HepG2 (cell line): ENCODE results near the gene PIP5K1C. TPM values are rescaled to one million over a fixed set of nuclear protein-coding genes. Genes with fewer than 3 reads are reported as not detected.

Experiments
- ATAC-seq: fragments of 200-7000 bp; cut with Tn5 transposase; 3 replicates; pipeline ENCODE4 v1.9.1; 2020; ENCODE audit warnings: mild to moderate bottlenecking, moderate library complexity
- BruUV-seq: library from RNA; stranded (reverse); fragments of 400-500 nt; replicated peaks from 2 replicates; lab custom pipeline; 2021; lab: Mats Ljungman, UMichigan
- CTCF ChIA-PET: fragments of 300-600 bp; formaldehyde crosslinking; extraction: SDS; loops from one replicate; lab custom pipeline; 2021; ENCODE audit warnings: low total read pairs, inconsistent platforms, low intra/inter-chr PET ratio; lab: Yijun Ruan, JAX
- POLR2A ChIA-PET: fragments of 350-600 bp; sonication (Branson Sonifier 250); formaldehyde crosslinking; loops from one replicate; lab custom pipeline; 2020; ENCODE audit warnings: antibody characterized with exemption, inconsistent platforms; lab: Yijun Ruan, JAX
- DNase-seq: peaks from one replicate; pipeline ENCODE4 v3.0.0-alpha.2; 2015; ENCODE audit warnings: low spot score
- FAIRE-seq: peaks from 3 replicates; lab custom pipeline; 2011; peaks lifted over from hg19 to GRCh38; lab: Jason Lieb, UNC
- H2AFZ ChIP-seq: one replicate; pipeline ENCODE4 v1.6.1; 2011; ENCODE audit warnings: low read length, inconsistent platforms
- H3K27ac ChIP-seq: fragments of 300-600 bp; 3 replicates; pipeline ENCODE4 v1.8.0; 2011; ENCODE audit warnings: mixed run types, mild to moderate bottlenecking, mixed read lengths, low read length, inconsistent platforms; ENCODE audit not compliant: insufficient read depth; ENCODE audit errors: extremely low read length
- H3K27me3 ChIP-seq, 2 experiments: fragments of 200-600 bp in 1 of 2; 2 replicates in 1 of 2; 3 replicates in 1 of 2; pipeline versions ENCODE4 v1.6.0 to v1.8.0; 2011; ENCODE audit warnings: low read length in 2 of 2, mild to moderate bottlenecking in 2 of 2, moderate library complexity in 2 of 2, inconsistent platforms in 1 of 2; ENCODE audit not compliant: insufficient read depth in 2 of 2, control insufficient read depth in 1 of 2
- H3K36me3 ChIP-seq, 2 experiments: fragments of 200-600 bp in 1 of 2; replicated peaks in 1 of 2; 2 replicates in 1 of 2; 3 replicates in 1 of 2; pipeline versions ENCODE4 v1.5.1 to v1.8.0; 2011; ENCODE audit warnings: low read length in 2 of 2, inconsistent platforms in 1 of 2; ENCODE audit not compliant: insufficient read depth in 2 of 2, control insufficient read depth in 1 of 2
- H3K4me1 ChIP-seq: 2 replicates; pipeline ENCODE4 v1.5.1; 2012; ENCODE audit warnings: low read length, inconsistent platforms; ENCODE audit not compliant: insufficient read depth
- H3K4me2 ChIP-seq: 2 replicates; pipeline ENCODE4 v1.6.0; 2011; ENCODE audit warnings: low read depth, low read length, inconsistent platforms
- H3K4me3 ChIP-seq, 3 experiments: fragments of 200-600 bp in 1 of 3; sonication (generic), shearing (Covaris generic) in 1 of 3; replicated peaks in 1 of 3; 2 replicates each; pipeline ENCODE4 v1.5.1; 2011 to 2016; ENCODE audit warnings: low read length in 3 of 3, inconsistent platforms in 2 of 3, low read depth in 2 of 3, mild to moderate bottlenecking in 2 of 3, control low read depth in 1 of 3, mixed read lengths in 1 of 3; ENCODE audit not compliant: insufficient read depth in 1 of 3
- H3K79me2 ChIP-seq: one replicate; pipeline ENCODE4 v1.6.1; 2011; ENCODE audit warnings: low read length, inconsistent platforms; ENCODE audit not compliant: insufficient read depth
- H3K9ac ChIP-seq: 2 replicates; pipeline ENCODE4 v1.6.0; 2011; ENCODE audit warnings: mild to moderate bottlenecking, low read depth, low read length, inconsistent platforms; ENCODE audit not compliant: insufficient read depth
- H3K9me3 ChIP-seq: 2 replicates; pipeline ENCODE4 v1.5.1; 2012; ENCODE audit warnings: mild to moderate bottlenecking, low read length
- H4K20me1 ChIP-seq: 2 replicates; pipeline ENCODE4 v1.6.0; 2011; ENCODE audit warnings: inconsistent platforms, mild to moderate bottlenecking, low read length, moderate library complexity; ENCODE audit not compliant: insufficient read depth
- CBX2 ChIP-seq, 2 experiments: fragments of 200-600 bp in 1 of 2; sonication (generic); formaldehyde crosslinking in 1 of 2; IDR thresholded peaks; 2 replicates each; pipeline versions ENCODE4 v1.7.0 to v1.8.1; 2018 to 2022; ENCODE audit warnings: low read depth in 2 of 2, low read length in 1 of 2, mild to moderate bottlenecking in 1 of 2, missing genetic modification reagents in 1 of 2
- CREB3 ChIP-seq: sonication (generic); formaldehyde crosslinking; IDR thresholded peaks from 2 replicates; pipeline ENCODE4 v1.5.0; 2020; ENCODE audit warnings: missing genetic modification reagents
- E2F5 ChIP-seq: sonication (generic); formaldehyde crosslinking; conservative IDR thresholded peaks from 2 replicates; pipeline ENCODE4 v1.4.0; 2020; ENCODE audit warnings: missing genetic modification reagents
- EZH2 ChIP-seq: conservative IDR thresholded peaks from 2 replicates; pipeline ENCODE4 v1.6.1; 2012; ENCODE audit warnings: mild to moderate bottlenecking, low read depth, low read length, moderate library complexity
- NFE2 ChIP-seq: sonication (generic); formaldehyde crosslinking; IDR thresholded peaks from 2 replicates; pipeline ENCODE4 v1.4.0; 2020; ENCODE audit warnings: missing genetic modification reagents
- NFE2L2 ChIP-seq: fragments of 150-350 bp; IDR thresholded peaks from 2 replicates; pipeline ENCODE4 v1.6.1; 2014; ENCODE audit warnings: low read length
- RNF219 ChIP-seq: sonication (generic); formaldehyde crosslinking; IDR thresholded peaks from 2 replicates; pipeline ENCODE4 v1.5.0; 2020; ENCODE audit warnings: mild to moderate bottlenecking, missing genetic modification reagents
- SMAD1 ChIP-seq: sonication (generic); formaldehyde crosslinking; IDR thresholded peaks from 2 replicates; pipeline ENCODE4 v1.4.0; 2020; ENCODE audit warnings: missing genetic modification reagents, low read depth, mild to moderate bottlenecking, borderline replicate concordance
- TEAD2 ChIP-seq: sonication (generic); formaldehyde crosslinking; IDR thresholded peaks from 2 replicates; pipeline ENCODE4 v1.9.0; 2021; ENCODE audit warnings: missing genetic modification reagents
- YEATS4 ChIP-seq: sonication (generic); formaldehyde crosslinking; IDR thresholded peaks from 2 replicates; pipeline ENCODE4 v1.4.0; 2020; ENCODE audit warnings: missing genetic modification reagents, borderline replicate concordance
- ZHX2 ChIP-seq, 2 experiments: sonication (generic) in 1 of 2; formaldehyde crosslinking in 1 of 2; IDR thresholded peaks; 2 replicates each; pipeline versions ENCODE4 v1.6.1 to v1.9.0; 2014 to 2022; ENCODE audit warnings: antibody characterized with exemption in 1 of 2, borderline replicate concordance in 1 of 2, inconsistent platforms in 1 of 2, low read depth in 1 of 2, missing genetic modification reagents in 1 of 2
- ZNF264 ChIP-seq: sonication (generic); formaldehyde crosslinking; IDR thresholded peaks from 2 replicates; pipeline ENCODE4 v1.4.0; 2020; ENCODE audit warnings: missing genetic modification reagents
- ZNF720 ChIP-seq: sonication (generic); formaldehyde crosslinking; IDR thresholded peaks from 2 replicates; pipeline ENCODE4 v1.4.0; 2020; ENCODE audit warnings: missing genetic modification reagents
- ZNF766 ChIP-seq: sonication (generic); formaldehyde crosslinking; IDR thresholded peaks from 2 replicates; pipeline ENCODE4 v1.5.0; 2020; ENCODE audit warnings: missing genetic modification reagents, borderline replicate concordance
- ZNF879 ChIP-seq: sonication (generic); formaldehyde crosslinking; IDR thresholded peaks from 2 replicates; pipeline ENCODE4 v1.8.1; 2023; ENCODE audit warnings: missing genetic modification reagents
- WGBS: methylation state at CpG from one replicate; pipeline ENCODE4 v1.1.6; 2017; ENCODE audit warnings: low lambda C conversion rate; 5-methylcytosine and 5-hydroxymethylcytosine counted together
- in situ Hi-C: cut with HindIII; loops from 2 replicates; pipeline ENCODE4 v1.10.0; 2017; ENCODE audit warnings: low pct_unique_long_range_greater_than_20kb; ENCODE audit not compliant: extremely low pct_ligation_motif_present
- intact Hi-C: fragments of 100-400 bp; cut with micrococcal nuclease; formaldehyde crosslinking; loops from one replicate; pipeline ENCODE4 v1.10.0; 2022; ENCODE audit not compliant: unreplicated experiment
- polyA plus RNA-seq, 8 experiments: library from polyadenylated mRNA; depleted of rRNA in 3 of 8; stranded (reverse) in 7 of 8; unstranded in 1 of 8; fragments of >200 nt; fragmentation: Illumina TruSeq in 4 of 8; extraction: Trizol in 4 of 8; gene quantifications; 2 replicates each; pipeline versions ENCODE4 v1.2.1 to v1.2.3, GENCODE V29; 2011 to 2016; ENCODE audit warnings: low read depth in 4 of 8, missing spikeins in 1 of 8, mixed read lengths in 1 of 8; ENCODE audit not compliant: insufficient read depth in 1 of 8
- total RNA-seq, 5 experiments: library from RNA; depleted of rRNA; stranded (reverse); fragments of >200 nt; fragmentation: Illumina TruSeq; extraction: Trizol; gene quantifications; 2 replicates each; pipeline ENCODE4 v1.2.3, GENCODE V29; 2016; ENCODE audit warnings: low read depth in 1 of 5

The PIP5K1C gene
- total and polyA plus RNA-seq, 2 of the 13 experiments (the other 11 are each of a cell fraction or from before 2014, with no cell fraction given) = 3.6 to 4.3 TPM

GRCh38 chr19:3619631-3620012 is 80.6 kb downstream of the PIP5K1C start:
- Histone ChIP-seq H2AFZ (no peak overlapping the region), H3K36me3 (peaks cover 5 to 6% of the 10 kb centered on the region in 2 experiments; a peak in 2 of 5 replicates), H3K4me3 (no peak overlapping the region), H3K4me2 (no peak overlapping the region), H3K27ac (no peak overlapping the region), H3K79me2 (peaks cover 2% of the 10 kb centered on the region), H3K4me1 (peaks cover 4% of the 10 kb centered on the region; the same call in 1 of the 2 replicates), H3K9me3 (no peaks in the 10 kb centered on the region)
- no peak for FAIRE-seq
- POLR2A ChIA-PET = no interaction called here
- in situ Hi-C loops (no loop called here), intact Hi-C loops (no loop called here)
- no peak for DNase-seq
- BruUV-seq = no TSS peak
- CTCF ChIA-PET = no interaction called here
- ATAC-seq = no peak
- no peak for TF ChIP-seq E2F5
- TF ChIP-seq CREB3 (CRISPR knock-in tag) = no peak
- TF ChIP-seq SMAD1 (CRISPR knock-in tag) = no peak
- TF ChIP-seq YEATS4 (CRISPR knock-in tag) = no peak
- TF ChIP-seq CBX2 (IDR thresholded peaks at IDR 0.05; ENCODE audit: low read depth, low read length) = no peak
- TF ChIP-seq CBX2 (CRISPR knock-in tag; IDR thresholded peaks at IDR 0.05; ENCODE audit: low read depth) = no peak
- TF ChIP-seq ZNF720 (CRISPR knock-in tag) = no peak
- no peak for TF ChIP-seq NFE2L2
- no peak for TF ChIP-seq TEAD2 (CRISPR knock-in tag)
- no peak for TF ChIP-seq ZNF766
- no peak for TF ChIP-seq ZNF264 (CRISPR knock-in tag)
- no peak for TF ChIP-seq RNF219 (CRISPR knock-in tag)
- no peak for TF ChIP-seq EZH2
- no peak for TF ChIP-seq ZHX2 (IDR thresholded peaks at IDR 0.05; ENCODE audit: low read depth)
- TF ChIP-seq ZHX2 (CRISPR knock-in tag; IDR thresholded peaks at IDR 0.05; ENCODE audit: borderline replicate concordance) = no peak
- no peak for TF ChIP-seq ZNF879 (CRISPR knock-in tag)
- TF ChIP-seq NFE2 (CRISPR knock-in tag) = no peak
- TF ChIP-seq, all 625 proteins: peak for 0
- Histone ChIP-seq H3K27me3 (no peaks in the 10 kb centered on the region), H4K20me1 (no peaks in the 10 kb centered on the region), H3K9ac (no peak overlapping the region)
- 96% methylated on average over 9 of the region's 17 CpGs for WGBS
